Parathyroid adenoma (tissue), 2 donors: ENCODE results near the gene MAN1B1.
A peak's percentile ranks its signal among the peaks of the same experiment; 100 is the strongest.
"Not testable (repeated sequence)": the region's sequence is repeated elsewhere in the genome, so short reads cannot be mapped to it uniquely, and the experiment has no call there.

Experiments used
- H2AFZ ChIP-seq: fragments of 300-600 bp; sonication (generic); one replicate; pipeline ENCODE4 v1.7.0; 2017; ENCODE audit warnings: antibody characterized with exemption, mild to moderate bottlenecking
- H3K27ac ChIP-seq: fragments of 300-600 bp; sonication (generic); one replicate; pipeline ENCODE4 v1.7.0; 2017
- H3K27me3 ChIP-seq: fragments of 300-600 bp; sonication (generic); one replicate; pipeline ENCODE4 v1.7.0; 2017; ENCODE audit warnings: low read length; ENCODE audit not compliant: control insufficient read depth, insufficient read depth
- H3K36me3 ChIP-seq: fragments of 300-600 bp; sonication (generic); one replicate; pipeline ENCODE4 v1.7.0; 2017; ENCODE audit warnings: low read length; ENCODE audit not compliant: control insufficient read depth, insufficient read depth
- H3K4me1 ChIP-seq: fragments of 300-600 bp; sonication (generic); one replicate; pipeline ENCODE4 v1.7.0; 2017; ENCODE audit warnings: control low read depth
- H3K4me2 ChIP-seq: fragments of 300-600 bp; sonication (generic); one replicate; pipeline ENCODE4 v1.7.0; 2017; ENCODE audit warnings: low read length
- H3K4me3 ChIP-seq: fragments of 300-600 bp; sonication (generic); one replicate; pipeline ENCODE4 v1.7.0; 2017; ENCODE audit warnings: low read depth, low read length
- H3K79me2 ChIP-seq: fragments of 300-600 bp; sonication (generic); one replicate; pipeline ENCODE4 v1.7.0; 2017; ENCODE audit warnings: control low read depth
- H3K9ac ChIP-seq: fragments of 300-600 bp; sonication (generic); one replicate; pipeline ENCODE4 v1.7.0; 2017; ENCODE audit warnings: mild to moderate bottlenecking
- H3K9me3 ChIP-seq: fragments of 300-600 bp; sonication (generic); one replicate; pipeline ENCODE4 v1.7.0; 2017; ENCODE audit warnings: low read length; ENCODE audit not compliant: control insufficient read depth
- TF ChIP-seq, protein P1 (sequence below): fragments of 300-600 bp; sonication (generic); IDR thresholded peaks from one replicate; pipeline ENCODE4 v1.7.0; 2017; ENCODE audit warnings: antibody characterized with exemption, mild to moderate bottlenecking
- donor health status: primary hyperparathyroidism.

Gene MAN1B1

DNA sequence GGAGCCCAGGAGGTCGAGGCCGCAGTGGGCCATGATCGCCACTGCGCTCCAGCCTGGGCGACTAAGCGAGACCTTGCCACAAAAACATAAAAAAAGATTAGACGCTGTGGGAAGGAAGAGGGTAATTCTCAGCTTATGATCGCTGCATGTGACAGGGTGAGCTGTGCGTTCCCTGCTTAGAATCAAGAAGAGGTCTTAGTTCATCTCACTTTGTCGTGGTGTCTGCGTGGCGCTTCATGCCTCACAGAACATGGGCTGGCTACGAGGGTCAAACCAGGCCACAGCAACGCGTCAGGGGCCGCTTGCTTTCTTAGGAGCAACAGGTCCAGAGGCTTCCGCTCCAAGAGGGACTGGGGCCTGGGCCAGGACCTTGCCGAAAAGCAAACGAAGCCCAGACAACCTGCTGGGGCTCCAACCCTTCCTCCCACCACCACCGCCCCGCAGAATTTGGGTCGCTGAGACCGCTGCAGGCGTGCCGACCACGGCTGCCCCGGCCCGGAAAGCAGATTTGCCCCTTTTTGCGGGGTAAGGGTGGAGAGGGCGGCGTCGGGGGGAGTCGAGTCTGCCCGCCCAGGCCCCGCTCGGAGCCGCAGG lies 42.2 kb downstream of the MAN1B1 start:
- Histone ChIP-seq H3K9ac (no peak overlapping the region), H3K36me3 (no peaks in the 10 kb centered on the region)
- TF ChIP-seq, protein P1, sequence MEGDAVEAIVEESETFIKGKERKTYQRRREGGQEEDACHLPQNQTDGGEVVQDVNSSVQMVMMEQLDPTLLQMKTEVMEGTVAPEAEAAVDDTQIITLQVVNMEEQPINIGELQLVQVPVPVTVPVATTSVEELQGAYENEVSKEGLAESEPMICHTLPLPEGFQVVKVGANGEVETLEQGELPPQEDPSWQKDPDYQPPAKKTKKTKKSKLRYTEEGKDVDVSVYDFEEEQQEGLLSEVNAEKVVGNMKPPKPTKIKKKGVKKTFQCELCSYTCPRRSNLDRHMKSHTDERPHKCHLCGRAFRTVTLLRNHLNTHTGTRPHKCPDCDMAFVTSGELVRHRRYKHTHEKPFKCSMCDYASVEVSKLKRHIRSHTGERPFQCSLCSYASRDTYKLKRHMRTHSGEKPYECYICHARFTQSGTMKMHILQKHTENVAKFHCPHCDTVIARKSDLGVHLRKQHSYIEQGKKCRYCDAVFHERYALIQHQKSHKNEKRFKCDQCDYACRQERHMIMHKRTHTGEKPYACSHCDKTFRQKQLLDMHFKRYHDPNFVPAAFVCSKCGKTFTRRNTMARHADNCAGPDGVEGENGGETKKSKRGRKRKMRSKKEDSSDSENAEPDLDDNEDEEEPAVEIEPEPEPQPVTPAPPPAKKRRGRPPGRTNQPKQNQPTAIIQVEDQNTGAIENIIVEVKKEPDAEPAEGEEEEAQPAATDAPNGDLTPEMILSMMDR = no peak

DNA sequence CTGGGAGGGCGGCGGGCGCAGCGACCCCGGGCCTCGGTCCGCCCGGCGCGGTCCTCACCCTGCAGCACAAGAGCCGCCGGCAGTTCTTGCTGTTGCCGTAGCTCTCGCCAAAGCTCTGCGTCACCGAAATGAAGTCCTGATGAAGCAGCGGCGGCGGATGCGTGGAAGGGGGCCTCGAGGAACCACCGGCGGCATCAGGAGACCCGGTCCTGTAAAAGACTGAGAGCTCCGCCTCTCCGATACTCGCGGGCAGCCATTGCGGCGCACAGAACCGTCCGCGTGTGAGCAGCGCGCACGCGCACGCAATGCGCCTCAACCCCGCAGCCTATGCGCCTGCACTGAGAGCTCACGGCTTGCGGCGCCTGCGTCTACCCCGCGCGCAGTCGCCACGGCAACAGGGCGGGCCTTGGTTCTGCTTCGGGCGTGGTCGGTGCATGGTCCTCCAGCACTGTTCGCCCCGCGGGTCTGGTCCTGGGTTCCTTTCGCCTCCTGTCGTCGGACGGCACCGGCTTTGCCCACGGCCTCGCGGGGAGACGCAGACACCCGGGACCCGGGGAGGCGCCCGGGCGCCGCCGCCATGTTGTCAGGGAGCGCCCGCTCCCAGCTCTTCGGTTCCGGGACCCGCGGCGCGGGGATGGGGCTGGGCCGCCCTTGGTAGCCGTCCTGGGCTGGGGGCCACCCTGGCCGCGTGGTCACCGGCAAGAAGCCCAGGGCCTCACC lies 42.8 kb downstream of the MAN1B1 start:
- Histone ChIP-seq H3K4me3 (peak overlapping the region; percentile 79), H3K27ac (peak overlapping the region; percentile 19), H3K79me2 (no peaks in the 10 kb centered on the region), H3K27me3 (no peaks in the 10 kb centered on the region), H2AFZ (peak overlapping the region; percentile 92), H3K9ac (no peak overlapping the region), H3K4me1 (no peaks in the 10 kb centered on the region), H3K9me3 (no peaks in the 10 kb centered on the region), H3K36me3 (no peaks in the 10 kb centered on the region), H3K4me2 (peak overlapping the region; percentile 67)
- TF ChIP-seq, protein P1 = no peak

More for the DNA sequence above, 42.2 kb downstream of the MAN1B1 start:
- Histone ChIP-seq H3K79me2 (no peaks in the 10 kb centered on the region), H3K9me3 (no peaks in the 10 kb centered on the region), H3K27ac (no peak overlapping the region), H3K27me3 (no peaks in the 10 kb centered on the region), H3K4me1 (no peaks in the 10 kb centered on the region), H3K4me2 (peak overlapping the region; percentile 67), H2AFZ (peak overlapping the region; percentile 92), H3K4me3 (peak overlapping the region; percentile 79)

- TF ChIP-seq, protein P1 = no peak
- no peaks in the 10 kb centered on the region for H3K9me3 ChIP-seq
- H2AFZ ChIP-seq = peak overlapping the region; percentile 92
- H3K27ac ChIP-seq = peak overlapping the region; percentile 19
- H3K4me2 ChIP-seq = peak overlapping the region; percentile 67
- no peaks in the 10 kb centered on the region for H3K36me3 ChIP-seq
- H3K79me2 ChIP-seq = no peaks in the 10 kb centered on the region
- no peaks in the 10 kb centered on the region for H3K4me1 ChIP-seq
- H3K9ac ChIP-seq = no peak overlapping the region
- peak overlapping the region; percentile 79 for H3K4me3 ChIP-seq
- H3K27me3 ChIP-seq = no peaks in the 10 kb centered on the region
These were observed 43.5 kb downstream of the MAN1B1 start for GRCh38 chr9:137130176-137130755.

DNA sequence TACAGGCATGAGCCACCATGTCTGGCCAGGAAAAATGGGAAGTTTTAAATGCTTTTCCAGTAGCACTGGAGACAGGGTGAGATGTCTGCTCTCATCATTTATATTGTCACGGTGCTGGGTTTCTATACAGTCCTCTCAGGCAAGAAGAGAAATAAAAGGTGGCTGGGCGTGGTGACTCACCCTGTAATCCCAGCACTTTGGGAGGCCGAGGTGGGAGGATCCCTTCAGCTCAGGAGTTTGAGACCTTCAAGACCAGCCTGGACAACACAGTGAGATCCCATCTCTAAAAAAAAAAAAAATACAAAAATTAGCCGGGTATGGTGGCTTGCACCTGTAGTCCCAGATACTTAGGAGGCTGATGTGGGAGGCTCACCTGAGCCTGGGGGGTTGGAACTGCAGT lies 47.4 kb downstream of the MAN1B1 start:
- H3K4me2 ChIP-seq = no peak overlapping the region
- H3K79me2 ChIP-seq = no peaks in the 10 kb centered on the region
- H3K27me3 ChIP-seq = peaks cover 7% of the 10 kb centered on the region
- H3K9me3 ChIP-seq = no peaks in the 10 kb centered on the region
- no peak overlapping the region for H3K27ac ChIP-seq
- no peak overlapping the region for H3K9ac ChIP-seq
- no peaks in the 10 kb centered on the region for H3K36me3 ChIP-seq
- no peak overlapping the region for H3K4me3 ChIP-seq
- no peaks in the 10 kb centered on the region for H3K4me1 ChIP-seq
- H2AFZ ChIP-seq = no peak overlapping the region
- TF ChIP-seq, protein P1 = no peak

DNA sequence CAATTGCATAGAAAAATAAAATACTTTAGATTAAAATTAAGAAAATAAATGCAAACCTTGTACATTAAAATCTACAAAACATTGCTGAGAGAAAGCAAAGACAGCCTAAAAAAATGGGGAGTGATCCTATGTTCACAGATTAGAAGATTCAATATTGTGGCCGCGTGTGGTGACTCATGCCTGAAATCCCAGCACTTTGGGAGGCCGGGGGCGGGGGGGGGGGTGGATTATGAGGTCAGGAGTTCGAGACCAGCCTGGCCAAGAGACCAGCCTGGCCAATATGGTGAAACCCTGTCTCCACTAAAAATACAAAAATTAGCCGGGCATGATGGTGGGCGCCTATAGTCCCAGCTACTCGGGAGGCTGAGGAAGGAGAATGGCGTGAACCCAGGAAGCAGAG lies 48.4 kb downstream of the MAN1B1 start:
- H3K36me3 ChIP-seq, H3K27ac ChIP-seq, H3K27me3 ChIP-seq, H3K4me2 ChIP-seq, H2AFZ ChIP-seq, H3K9ac ChIP-seq, H3K79me2 ChIP-seq, H3K4me1 ChIP-seq, H3K4me3 ChIP-seq, H3K9me3 ChIP-seq: not testable (repeated sequence)
